Purkinje cell (primary cell): ENCODE measurements around the gene ANKAR. TPM values are rescaled to one million over a fixed set of nuclear protein-coding genes. Genes with fewer than 3 reads are reported as not detected.

Source experiments
- polyA plus RNA-seq: library from polyadenylated mRNA; unstranded; fragments of >200 nt; fragmentation: Nextera tagmentation; gene quantifications from 2 replicates; pipeline ENCODE4 v1.2.1, GENCODE V29; 2014

Gene ANKAR
- polyA plus RNA-seq: 1.5 and 4.1 TPM in 2 replicates

GRCh38 chr2:189674374-189675112, at the start of gene ANKAR:
ANKAR (plus strand) TSS chr2:189674670; CDS start chr2:189676491, 1,821 bp downstream.

GRCh38 chr2:189661148-189661956, 13.1 kb upstream of the ANKAR start, which contains the start of gene ASNSD1:
ASNSD1 (plus strand) TSS chr2:189661459; CDS start chr2:189666133, 4,674 bp downstream.

Other genes with a start within 250 kb of the ANKAR start
- 26.2 and 27.2 TPM in 2 replicates for gene WDR75, start 233.2 kb upstream of the ANKAR start, polyA plus RNA-seq
- 0.24 and 1.4 TPM in 2 replicates for gene SLC40A1, start 93.9 kb upstream of the ANKAR start, polyA plus RNA-seq
- gene ASNSD1, start 13.2 kb upstream of the ANKAR start, polyA plus RNA-seq: 126 and 127 TPM in 2 replicates
- gene OSGEPL1, start 88.1 kb downstream of the ANKAR start, polyA plus RNA-seq: 30.2 and 32.6 TPM in 2 replicates
- 346 and 348 TPM in 2 replicates for gene ORMDL1, start 109.7 kb downstream of the ANKAR start, polyA plus RNA-seq
- 21.7 and 27.8 TPM in 2 replicates for gene PMS1, start 109.8 kb downstream of the ANKAR start, polyA plus RNA-seq